Mesothelial cell of epicardium (in vitro differentiated cells): ENCODE measurements around the gene E2F3. TPM values are rescaled to one million over a fixed set of nuclear protein-coding genes. Genes with fewer than 3 reads are reported as not detected.

ENCODE experiments used
- DNase-seq, 2 experiments: peaks; one replicate each; pipeline ENCODE4 v3.0.0; 2021; ENCODE audit warnings: low spot score in 2 of 2; ENCODE audit not compliant: unreplicated experiment in 2 of 2
- H3K27ac Mint-ChIP-seq: 2 replicates; pipeline ENCODE4 v1.8.0; 2021; ENCODE audit warnings: mixed read lengths
- H3K27me3 Mint-ChIP-seq: 2 replicates; pipeline ENCODE4 v1.8.0; 2021; ENCODE audit warnings: low read depth, mixed read lengths
- H3K36me3 Mint-ChIP-seq: 2 replicates; pipeline ENCODE4 v1.8.0; 2021; ENCODE audit warnings: mixed read lengths
- H3K4me1 Mint-ChIP-seq: 2 replicates; pipeline ENCODE4 v1.8.0; 2021; ENCODE audit warnings: mixed read lengths
- H3K4me3 Mint-ChIP-seq: 2 replicates; pipeline ENCODE4 v1.8.0; 2021; ENCODE audit warnings: mild to moderate bottlenecking, moderate library complexity, mixed read lengths
- H3K9me3 Mint-ChIP-seq: 2 replicates; pipeline ENCODE4 v1.8.0; 2021; ENCODE audit warnings: mixed read lengths
- total RNA-seq: library from RNA; stranded (reverse); gene quantifications from 3 replicates; pipeline ENCODE4 v1.2.1, GENCODE V29; 2021
- TF ChIP-seq, protein P1 (sequence below): fragments of 200-600 bp; sonication (generic); IDR thresholded peaks from one replicate; pipeline ENCODE4 v1.5.0; 2021; ENCODE audit warnings: antibody characterized with exemption; ENCODE audit not compliant: unreplicated experiment

E2F3 gene
- total RNA-seq, 1 donor from 2014 or later = 24.2 TPM

DNA sequence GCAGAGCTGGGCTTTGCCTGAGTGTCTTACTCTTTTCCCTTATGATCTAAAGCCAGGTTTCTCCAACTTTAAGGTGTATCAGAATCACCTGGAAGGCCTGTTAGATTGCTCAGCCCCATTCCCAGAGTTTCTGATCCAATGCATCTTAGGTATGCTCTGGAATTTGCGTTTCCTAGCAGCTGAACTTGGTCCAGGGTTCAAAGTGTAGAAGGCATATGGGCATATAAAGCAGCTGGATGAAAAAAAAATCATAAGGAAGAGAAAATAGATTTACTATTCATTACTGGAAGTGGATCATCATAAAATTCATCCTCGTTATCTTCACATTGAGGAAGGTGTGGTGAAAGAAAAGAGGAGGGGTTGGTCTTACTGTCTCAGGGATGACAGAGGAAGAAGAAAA is 75.8 kb downstream of the E2F3 start:
- DNase-seq = no peak
- Mint-ChIP-seq H3K27me3 (no peaks in the 10 kb centered on the region), H3K4me3 (no peak overlapping the region), H3K9me3 (no peaks in the 10 kb centered on the region), H3K27ac (no peak overlapping the region), H3K4me1 (peaks cover 11% of the 10 kb centered on the region), H3K36me3 (peaks cover 13% of the 10 kb centered on the region)
- TF ChIP-seq, protein P1, sequence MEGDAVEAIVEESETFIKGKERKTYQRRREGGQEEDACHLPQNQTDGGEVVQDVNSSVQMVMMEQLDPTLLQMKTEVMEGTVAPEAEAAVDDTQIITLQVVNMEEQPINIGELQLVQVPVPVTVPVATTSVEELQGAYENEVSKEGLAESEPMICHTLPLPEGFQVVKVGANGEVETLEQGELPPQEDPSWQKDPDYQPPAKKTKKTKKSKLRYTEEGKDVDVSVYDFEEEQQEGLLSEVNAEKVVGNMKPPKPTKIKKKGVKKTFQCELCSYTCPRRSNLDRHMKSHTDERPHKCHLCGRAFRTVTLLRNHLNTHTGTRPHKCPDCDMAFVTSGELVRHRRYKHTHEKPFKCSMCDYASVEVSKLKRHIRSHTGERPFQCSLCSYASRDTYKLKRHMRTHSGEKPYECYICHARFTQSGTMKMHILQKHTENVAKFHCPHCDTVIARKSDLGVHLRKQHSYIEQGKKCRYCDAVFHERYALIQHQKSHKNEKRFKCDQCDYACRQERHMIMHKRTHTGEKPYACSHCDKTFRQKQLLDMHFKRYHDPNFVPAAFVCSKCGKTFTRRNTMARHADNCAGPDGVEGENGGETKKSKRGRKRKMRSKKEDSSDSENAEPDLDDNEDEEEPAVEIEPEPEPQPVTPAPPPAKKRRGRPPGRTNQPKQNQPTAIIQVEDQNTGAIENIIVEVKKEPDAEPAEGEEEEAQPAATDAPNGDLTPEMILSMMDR = no peak

DNA sequence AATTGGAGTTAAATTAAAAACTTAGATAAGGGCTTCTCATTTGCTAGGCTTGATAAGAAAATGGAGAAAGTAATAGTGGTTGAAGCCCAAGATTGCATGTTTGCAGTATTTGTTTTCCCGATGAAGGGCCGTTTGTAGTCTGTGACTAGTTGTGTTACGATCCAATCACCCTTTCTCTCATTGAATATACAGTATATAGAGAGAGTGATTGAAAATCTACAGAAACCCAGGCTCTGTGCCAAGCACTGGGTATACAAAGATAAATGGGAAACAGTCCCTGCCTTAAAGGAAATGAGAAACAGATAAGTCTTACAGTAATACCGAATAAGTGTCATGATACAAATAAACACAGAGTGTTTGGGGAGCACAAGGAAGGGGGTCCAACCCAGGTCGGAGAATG is 77.4 kb downstream of the E2F3 start:
- Mint-ChIP-seq H3K9me3 (no peaks in the 10 kb centered on the region), H3K36me3 (peaks cover 20% of the 10 kb centered on the region), H3K4me1 (peaks cover 7% of the 10 kb centered on the region), H3K27ac (no peak overlapping the region), H3K27me3 (no peaks in the 10 kb centered on the region), H3K4me3 (no peak overlapping the region)
- DNase-seq = no peak
- TF ChIP-seq, protein P1 = no peak

DNA sequence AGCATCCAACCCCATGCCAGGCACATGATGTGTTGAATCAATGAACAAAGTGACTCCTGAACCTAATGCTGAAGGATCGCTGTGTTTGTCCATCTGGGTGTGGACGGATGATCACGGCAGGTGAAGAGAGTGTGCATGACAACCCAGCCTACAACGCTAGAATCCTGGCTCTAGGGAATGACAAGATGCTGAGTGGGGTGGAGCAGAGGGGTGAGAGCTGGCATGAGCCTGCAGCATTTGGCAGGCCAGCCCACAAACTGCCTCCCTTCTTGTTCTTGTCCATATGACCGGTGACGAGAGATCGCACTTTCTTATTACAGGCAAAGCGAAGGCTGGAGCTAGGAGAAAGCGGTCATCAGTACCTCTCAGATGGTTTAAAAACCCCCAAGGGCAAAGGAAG is 77.8 kb downstream of the E2F3 start:
- DNase-seq = no peak
- H3K36me3 Mint-ChIP-seq = peaks cover 24% of the 10 kb centered on the region
- H3K4me1 Mint-ChIP-seq = peaks cover 7% of the 10 kb centered on the region
- H3K27ac Mint-ChIP-seq = no peak overlapping the region
- TF ChIP-seq, protein P1 = no peak
- H3K9me3 Mint-ChIP-seq = no peaks in the 10 kb centered on the region
- H3K4me3 Mint-ChIP-seq = no peak overlapping the region
- H3K27me3 Mint-ChIP-seq = no peaks in the 10 kb centered on the region

DNA sequence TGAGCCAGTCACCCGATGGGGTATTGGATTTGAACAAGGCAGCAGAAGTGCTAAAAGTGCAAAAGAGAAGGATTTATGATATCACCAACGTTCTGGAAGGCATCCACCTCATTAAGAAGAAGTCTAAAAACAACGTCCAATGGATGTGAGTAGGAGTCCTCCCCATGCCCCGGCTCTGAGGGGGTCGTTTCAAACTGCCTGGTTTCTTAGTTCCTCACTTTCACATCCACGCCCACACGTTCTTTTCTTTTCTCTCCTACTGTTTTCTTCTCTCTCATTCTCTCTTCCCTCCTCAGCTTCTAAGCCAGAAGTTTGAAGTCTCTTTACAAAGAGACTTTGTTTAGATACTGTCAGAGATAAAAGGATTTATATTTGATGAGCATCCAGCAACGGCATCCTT is 79.6 kb downstream of the E2F3 start:
- Mint-ChIP-seq H3K27me3 (no peaks in the 10 kb centered on the region), H3K27ac (no peak overlapping the region), H3K4me1 (peaks cover 7% of the 10 kb centered on the region), H3K36me3 (peaks cover 28% of the 10 kb centered on the region), H3K4me3 (no peak overlapping the region), H3K9me3 (no peaks in the 10 kb centered on the region)
- DNase-seq = no peak
- TF ChIP-seq, protein P1 = no peak

DNA sequence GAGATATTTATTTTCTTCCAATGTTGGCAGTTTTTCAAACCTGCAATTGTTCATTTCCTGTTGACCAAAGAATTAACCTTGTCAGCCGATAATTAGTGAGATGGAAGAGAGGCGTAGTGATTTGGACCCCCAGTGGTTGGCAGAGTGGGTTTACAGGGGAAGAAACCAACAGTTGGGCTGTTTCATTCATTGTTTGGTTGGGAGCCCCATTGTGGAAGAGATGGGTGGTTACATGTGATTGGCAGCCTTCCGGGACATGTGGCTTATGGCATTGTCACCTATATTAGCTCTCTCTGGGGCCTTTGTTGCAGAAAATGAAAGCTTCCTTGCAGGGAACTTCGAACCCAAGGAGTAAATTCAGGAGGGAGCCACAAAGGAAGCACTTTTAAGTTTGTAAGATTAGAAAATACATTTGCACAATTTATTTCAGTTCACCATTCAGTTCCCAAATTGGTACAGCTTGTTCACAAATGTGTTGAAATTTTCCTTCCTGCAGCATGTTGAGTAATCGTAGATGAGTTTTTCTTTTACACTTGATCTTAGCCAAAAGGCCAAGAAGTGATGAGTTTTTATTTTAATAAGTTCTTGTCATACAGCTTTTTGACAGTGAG is 82.3 kb downstream of the E2F3 start:
- H3K36me3 Mint-ChIP-seq = peaks cover 48% of the 10 kb centered on the region
- no peaks in the 10 kb centered on the region for H3K27me3 Mint-ChIP-seq
- H3K4me3 Mint-ChIP-seq = no peak overlapping the region
- no peak overlapping the region for H3K27ac Mint-ChIP-seq
- TF ChIP-seq, protein P1 = no peak
- no peak for DNase-seq
- H3K4me1 Mint-ChIP-seq = peaks cover 7% of the 10 kb centered on the region
- H3K9me3 Mint-ChIP-seq = no peaks in the 10 kb centered on the region

DNA sequence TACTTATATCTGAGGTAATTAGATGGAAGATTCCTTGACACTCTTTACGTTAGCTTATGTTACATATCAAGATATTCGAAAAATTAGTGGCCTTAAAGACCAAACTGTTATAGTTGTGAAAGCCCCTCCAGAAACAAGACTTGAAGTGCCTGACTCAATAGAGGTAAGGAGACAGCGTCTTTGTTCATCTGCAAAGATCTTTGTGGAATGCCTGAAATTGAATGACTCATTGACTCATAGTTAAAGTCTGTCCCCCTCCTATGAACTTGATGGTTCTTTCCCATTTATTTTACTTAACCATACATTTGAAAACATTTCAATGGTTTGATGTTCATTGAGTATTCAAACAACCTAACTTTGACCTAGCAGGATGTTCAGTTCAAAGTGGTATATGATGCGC is 85.0 kb downstream of the E2F3 start:
- no peak overlapping the region for H3K27ac Mint-ChIP-seq
- H3K36me3 Mint-ChIP-seq = peaks cover 60% of the 10 kb centered on the region
- no peak overlapping the region for H3K4me3 Mint-ChIP-seq
- no peak for DNase-seq
- TF ChIP-seq, protein P1 = no peak
- H3K27me3 Mint-ChIP-seq = no peaks in the 10 kb centered on the region
- H3K9me3 Mint-ChIP-seq = peaks cover 3% of the 10 kb centered on the region
- no peaks in the 10 kb centered on the region for H3K4me1 Mint-ChIP-seq
